GM21515 (cell line): ENCODE measurements around the gene TSPAN2.

Experiments
- ATAC-seq: cut with Tn5 transposase; IDR thresholded peaks from one replicate; pipeline ENCODE4 v1.9.1; 2021; ENCODE audit not compliant: unreplicated experiment

The TSPAN2 gene

GRCh38 chr1:115114308-115114707, 25.0 kb upstream of the TSPAN2 start:
- no peak for ATAC-seq

DNA sequence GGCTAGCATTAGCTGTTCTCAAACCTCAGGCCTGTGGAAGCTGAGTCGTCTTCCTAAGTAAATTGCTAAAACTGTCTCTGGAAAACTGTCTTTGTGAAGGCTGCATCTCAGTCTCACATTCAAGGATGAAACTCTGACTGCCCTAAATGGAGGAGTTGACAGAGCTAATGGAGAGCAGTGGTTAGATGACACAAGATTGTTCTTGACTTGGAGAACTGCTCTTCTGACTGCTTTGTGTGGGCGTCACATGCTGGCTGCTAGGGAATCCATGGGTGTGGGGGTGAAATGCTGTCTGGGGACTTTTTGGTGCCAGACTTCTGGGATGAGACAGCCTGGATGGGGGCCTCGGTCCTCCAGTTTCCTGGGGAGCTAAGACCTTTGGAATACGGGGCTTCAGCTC, 24.5 kb upstream of the TSPAN2 start:
- no peak for ATAC-seq

GRCh38 chr1:115112496-115113375, 23.4 kb upstream of the TSPAN2 start:
- no peak for ATAC-seq

DNA sequence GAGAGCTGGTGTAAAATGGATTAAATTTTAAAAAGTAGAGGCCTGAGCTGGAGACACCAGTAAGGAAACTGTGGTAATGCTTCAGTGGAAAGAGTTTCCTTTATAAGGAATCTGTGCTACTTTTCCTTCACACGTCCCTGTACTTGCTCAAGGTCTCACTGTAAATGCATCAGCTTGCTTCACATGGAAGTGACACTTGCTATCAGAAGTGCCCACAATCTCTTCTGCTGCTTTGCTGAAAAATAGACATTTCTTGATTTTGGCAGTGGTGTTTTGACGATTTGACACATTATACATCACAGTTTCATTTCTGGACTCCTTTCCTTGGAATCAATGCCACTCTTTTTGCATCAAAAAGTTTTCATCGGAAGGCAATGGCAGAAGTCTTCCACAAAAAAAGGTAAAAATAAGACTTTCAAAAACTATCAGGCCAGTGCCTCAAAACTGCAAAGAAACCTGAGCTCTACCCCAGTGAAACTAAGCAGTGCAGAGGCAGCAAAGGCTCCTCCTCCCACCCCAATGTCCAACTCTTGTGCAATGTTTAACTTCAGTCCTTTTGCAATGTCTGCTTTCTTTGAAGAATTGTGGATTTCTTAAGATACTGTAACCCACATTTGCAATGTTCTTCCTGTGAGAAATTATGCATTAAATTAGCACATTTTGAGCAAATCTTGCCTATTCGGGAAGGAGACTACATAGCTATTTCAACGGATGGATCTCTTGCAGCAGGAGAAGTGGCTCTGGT, 18.4 kb upstream of the TSPAN2 start:
- ATAC-seq = no peak

DNA sequence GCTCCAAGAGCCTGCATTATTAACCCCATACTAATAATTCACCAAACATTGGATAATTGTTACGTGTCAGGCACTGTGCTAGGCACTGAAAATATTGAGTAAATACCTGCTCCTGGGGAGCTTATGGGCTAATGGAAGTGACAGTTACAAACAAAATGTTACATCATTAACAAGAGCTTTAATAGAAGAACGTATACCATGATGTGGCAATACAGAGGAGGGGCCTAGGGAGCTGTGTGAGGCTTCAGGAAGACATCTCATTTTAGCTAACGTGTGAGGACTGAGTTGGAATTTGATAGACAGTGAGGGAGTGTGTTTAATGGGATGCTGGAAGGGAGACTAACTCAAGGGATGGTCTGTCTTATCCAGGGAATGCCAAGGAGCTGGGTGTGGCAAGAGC, 16.5 kb upstream of the TSPAN2 start:
- ATAC-seq = no peak

DNA sequence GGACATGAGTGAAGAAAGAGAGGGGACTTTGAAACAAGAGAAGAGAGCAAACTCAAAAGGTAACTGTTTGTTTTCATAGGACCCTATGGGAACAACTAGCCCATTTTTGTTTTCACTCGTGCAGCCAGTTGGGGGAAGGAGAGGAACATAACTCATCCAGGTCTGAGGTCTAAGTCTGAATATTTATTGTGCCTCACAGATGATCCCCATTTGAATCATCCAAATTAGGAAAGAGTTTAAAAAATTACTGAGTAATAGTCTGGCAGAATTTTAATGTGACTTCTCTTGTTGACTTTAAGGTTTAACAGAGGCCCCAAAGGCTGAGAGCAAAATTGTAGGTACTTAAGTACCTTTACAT, 10.4 kb upstream of the TSPAN2 start:
- ATAC-seq = no peak

DNA sequence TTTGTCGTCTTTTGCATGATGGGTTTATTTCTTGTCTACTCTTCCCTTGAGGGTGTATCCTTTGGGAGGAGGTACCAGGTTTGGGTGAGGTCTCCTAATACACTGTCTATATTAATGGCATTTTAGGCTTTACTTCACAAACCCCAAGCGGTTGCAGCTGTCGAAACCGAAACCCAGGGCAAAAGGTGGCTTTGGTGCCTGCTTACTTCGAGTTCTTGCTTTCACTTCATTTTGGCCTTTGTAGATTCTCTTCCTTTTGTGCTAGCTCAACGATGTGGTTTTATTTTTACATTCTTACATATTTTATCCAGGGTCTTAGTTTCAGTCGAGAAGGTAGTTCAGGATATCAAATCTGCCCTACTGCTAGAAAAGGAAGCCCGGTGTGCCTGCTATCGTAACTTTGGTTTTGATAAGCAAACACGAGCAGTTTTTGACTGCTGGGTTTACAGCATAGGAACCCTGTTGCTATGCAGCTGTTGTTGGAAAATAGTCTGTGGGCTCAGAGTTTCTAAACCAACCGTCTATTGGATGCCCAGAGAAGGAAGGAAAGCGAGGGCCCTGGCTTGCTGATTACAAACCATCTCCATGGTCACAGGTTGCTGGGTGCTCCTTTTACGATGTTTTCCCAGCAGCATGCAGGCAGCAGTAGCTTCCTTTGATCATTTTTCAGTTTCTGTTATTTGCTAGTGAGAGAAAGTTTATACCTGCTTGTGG, 9.8 kb upstream of the TSPAN2 start:
- peak; percentile 88 for ATAC-seq

GRCh38 chr1:115092175-115092574, 2.9 kb upstream of the TSPAN2 start:
- no peak for ATAC-seq

- no peak for ATAC-seq
Observed at GRCh38 chr1:115091572-115091971, 2.3 kb upstream of the TSPAN2 start.

DNA sequence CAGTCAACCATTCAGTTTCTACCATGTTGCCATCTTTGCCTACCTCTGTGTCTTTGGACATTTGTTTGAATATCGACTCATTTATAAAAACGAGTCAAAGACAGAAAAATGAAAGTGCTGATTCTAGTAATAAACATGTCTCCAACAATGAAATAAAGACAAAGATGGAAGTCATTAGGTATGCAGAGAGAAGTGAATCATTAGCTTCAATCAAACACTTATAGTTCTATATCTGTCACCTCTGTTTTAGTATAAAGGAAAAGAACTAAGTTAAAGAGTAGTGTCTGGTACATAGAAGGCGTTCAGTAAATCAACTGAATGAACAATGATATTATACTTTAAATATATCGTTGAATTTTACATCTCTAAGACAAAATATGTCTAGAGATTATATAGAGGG, 1.7 kb upstream of the TSPAN2 start:
- ATAC-seq = no peak

DNA sequence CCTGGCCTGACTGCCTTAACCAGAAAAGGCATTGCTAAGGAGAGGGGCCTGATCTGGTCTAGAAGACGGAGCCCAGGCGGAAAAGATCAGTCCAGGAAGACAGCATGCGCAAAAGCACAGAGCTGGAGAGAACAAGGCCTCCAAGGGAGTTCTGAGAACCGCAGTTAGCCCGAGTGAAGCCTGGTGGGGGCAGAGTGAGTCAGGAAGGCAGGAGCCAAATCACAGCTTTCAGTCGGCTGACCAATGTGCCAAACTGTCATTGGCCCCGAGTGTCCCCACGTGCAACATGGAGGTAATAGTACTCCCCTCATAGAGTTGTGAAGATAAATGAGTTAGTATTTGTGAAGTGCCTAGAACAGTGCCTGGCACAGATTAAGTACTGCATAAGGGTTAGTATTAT, 1.2 kb upstream of the TSPAN2 start:
- no peak for ATAC-seq

GRCh38 chr1:115090186-115090490, 835 bp upstream of the TSPAN2 start:
- no peak for ATAC-seq

DNA sequence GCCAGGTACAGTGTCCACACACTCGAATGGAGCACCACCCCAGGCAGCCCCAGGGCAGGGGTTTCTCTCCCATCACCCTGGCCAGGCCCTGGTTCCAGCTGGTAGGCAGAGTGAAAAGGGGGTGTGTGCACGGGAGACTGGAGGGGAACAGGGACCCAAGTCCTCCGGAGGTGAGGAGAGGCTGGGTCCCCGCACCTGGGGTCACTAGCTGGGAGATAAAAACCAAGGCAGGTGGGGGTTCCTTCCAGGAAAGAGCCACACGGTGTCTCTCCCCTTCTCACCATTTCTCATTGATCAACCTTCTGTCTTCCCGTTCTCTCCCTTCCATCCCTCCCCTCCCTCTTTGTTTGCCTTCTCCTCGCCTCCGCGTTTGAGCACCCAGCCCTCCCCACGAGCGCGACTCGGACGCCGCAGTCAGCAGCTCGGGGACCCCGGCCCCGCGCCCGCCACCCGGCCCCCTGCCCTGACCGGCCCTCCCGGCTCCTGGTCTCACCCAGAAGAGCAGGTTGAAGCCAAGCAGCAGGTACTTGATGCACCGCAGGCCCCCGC, 358 bp downstream of the TSPAN2 start:
- no peak for ATAC-seq

DNA sequence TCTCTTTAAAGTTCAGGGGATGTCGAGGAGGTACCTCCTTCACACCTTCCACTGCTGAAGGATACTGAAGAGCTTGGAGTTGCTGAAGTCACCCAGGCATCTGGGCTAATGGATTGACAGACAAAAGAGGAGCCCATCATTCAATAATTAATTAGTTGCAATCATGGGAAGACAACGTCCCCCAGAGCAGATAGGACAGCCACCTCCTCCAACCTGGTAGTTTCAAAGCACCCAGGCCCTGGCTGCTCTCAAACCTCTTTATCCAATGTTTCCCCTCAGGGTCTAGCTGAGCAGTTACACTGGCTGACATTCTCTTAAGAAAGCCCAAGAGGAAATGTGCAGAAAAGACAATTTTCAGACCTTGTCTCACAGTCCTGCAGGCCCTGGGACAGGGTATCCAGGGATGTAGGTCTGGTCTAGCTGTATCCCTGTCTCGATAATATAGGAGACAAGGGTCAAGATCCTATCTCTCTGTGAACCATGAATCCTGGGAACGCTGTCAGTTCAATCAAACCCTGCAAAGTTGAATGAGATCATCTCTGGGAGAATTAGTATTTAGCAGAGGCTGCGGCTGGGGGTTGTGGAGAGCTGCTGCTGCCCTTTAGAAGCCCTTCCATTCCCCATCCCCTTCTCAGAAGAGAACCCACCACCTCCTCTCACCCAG, 1.1 kb downstream of the TSPAN2 start:
- no peak for ATAC-seq

DNA sequence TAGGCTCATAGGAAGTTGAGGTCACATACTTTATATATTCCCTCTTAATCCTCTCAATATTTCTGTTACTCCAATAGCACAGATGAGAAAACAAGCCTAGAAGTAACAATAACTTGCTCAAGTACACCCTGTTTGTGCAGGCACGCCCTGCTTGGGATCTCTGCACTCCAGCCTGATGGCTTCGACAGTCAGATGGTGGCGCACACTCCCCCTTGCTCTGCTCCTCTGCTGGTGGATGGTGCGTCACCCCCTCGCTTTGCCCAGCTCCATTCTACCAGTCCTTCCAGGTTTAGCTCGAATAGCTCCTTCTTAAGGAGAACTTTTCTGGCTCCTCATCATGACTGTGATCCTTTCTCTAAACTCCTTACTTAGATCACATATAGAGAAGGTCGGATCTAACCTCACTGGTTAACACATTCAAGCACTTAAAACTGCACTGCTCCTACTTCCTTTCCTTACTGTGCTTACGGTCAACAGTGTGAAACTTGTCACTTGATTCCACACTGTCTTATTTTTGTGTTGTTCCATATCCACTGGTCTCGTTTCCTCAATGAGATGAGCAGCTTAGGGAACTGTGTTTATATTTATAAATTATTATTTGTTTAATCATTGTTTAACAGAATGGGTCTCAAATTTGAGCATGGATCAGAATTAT, 3.0 kb downstream of the TSPAN2 start:
- ATAC-seq = no peak

- no peak for ATAC-seq
Observed at GRCh38 chr1:115084902-115085511, 4.3 kb downstream of the TSPAN2 start.

- no peak for ATAC-seq
Observed at GRCh38 chr1:115082949-115083348, 6.4 kb downstream of the TSPAN2 start.

GRCh38 chr1:115078708-115079107, 10.6 kb downstream of the TSPAN2 start:
- ATAC-seq = no peak

- no peak for ATAC-seq
Observed at GRCh38 chr1:115077984-115078330, 11.3 kb downstream of the TSPAN2 start.

DNA sequence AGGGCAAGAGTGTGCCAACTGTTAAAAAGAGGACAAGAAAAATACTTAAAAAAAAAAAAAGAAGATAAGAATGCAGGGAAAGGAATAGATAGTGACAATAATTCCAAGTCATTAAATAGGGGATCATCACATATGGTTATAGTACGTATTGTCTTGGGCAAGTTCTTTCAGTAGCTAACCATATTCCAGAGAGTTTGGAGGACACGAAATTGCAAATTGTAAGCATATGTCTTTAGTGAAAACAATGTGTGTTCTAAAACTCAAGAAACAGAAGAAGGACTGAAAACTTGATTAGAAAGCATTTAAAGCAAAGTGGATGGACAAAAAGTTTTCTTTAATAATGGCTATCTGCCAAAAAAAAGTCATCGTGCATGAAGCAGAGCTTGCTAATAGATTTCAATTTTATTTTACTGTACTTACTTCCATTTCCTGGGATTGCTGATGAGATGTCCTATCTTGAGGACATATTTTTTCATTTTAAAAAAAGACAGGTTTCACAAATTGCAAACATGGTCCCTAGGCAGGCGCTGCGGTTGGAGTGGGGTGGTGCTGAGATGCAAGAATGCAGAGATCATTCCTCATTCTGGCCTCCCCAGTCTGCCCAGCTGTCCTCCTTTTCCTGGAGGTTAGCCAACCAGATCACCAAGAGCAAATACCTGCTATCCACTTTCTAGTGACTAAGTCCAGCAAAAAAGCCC, 11.9 kb downstream of the TSPAN2 start:
- ATAC-seq = no peak
